Neural cell (in vitro differentiated cells): ENCODE results near the gene MAP2K1. TPM values are rescaled to one million over a fixed set of nuclear protein-coding genes. Genes with fewer than 3 reads are reported as not detected.

ENCODE experiments used
- H2AFZ ChIP-seq: fragments of 200-600, 300-800 bp; sonication (generic), shearing (Covaris generic); 2 replicates; pipeline ENCODE4 v1.6.0; 2014; ENCODE audit warnings: low read depth, mild to moderate bottlenecking, antibody characterized with exemption, low read length, moderate library complexity
- H3F3A ChIP-seq: fragments of 200-600 bp; shearing (Covaris generic); 2 replicates; pipeline ENCODE4 v1.6.1; 2016; ENCODE audit warnings: mild to moderate bottlenecking, moderate library complexity, mixed read lengths, antibody characterized with exemption, low read length; ENCODE audit not compliant: insufficient read depth, poor library complexity, severe bottlenecking
- H3K27ac ChIP-seq: fragments of 200-600, 300-800 bp; sonication (generic), shearing (Covaris generic); 2 replicates; pipeline ENCODE4 v1.5.1; 2014; ENCODE audit warnings: mild to moderate bottlenecking, low read length, moderate library complexity
- H3K27me3 ChIP-seq: fragments of 300-800, 200-600 bp; sonication (generic), shearing (Covaris generic); 2 replicates; pipeline ENCODE4 v1.6.0; 2014; ENCODE audit warnings: mild to moderate bottlenecking, low read depth, low read length, moderate library complexity; ENCODE audit not compliant: insufficient read depth
- H3K36me3 ChIP-seq: fragments of 300-800, 200-600 bp; sonication (generic), shearing (Covaris generic); 2 replicates; pipeline ENCODE4 v1.5.1; 2014; ENCODE audit warnings: mild to moderate bottlenecking, antibody characterized with exemption, low read length, moderate library complexity; ENCODE audit not compliant: insufficient read depth
- H3K4me2 ChIP-seq: fragments of 300-800, 200-600 bp; sonication (generic), shearing (Covaris generic); 2 replicates; pipeline ENCODE4 v1.6.0; 2014; ENCODE audit warnings: mild to moderate bottlenecking, low read length
- H3K4me3 ChIP-seq: fragments of 300-800, 200-600 bp; sonication (generic), shearing (Covaris generic); 2 replicates; pipeline ENCODE4 v1.5.1; 2014; ENCODE audit warnings: mild to moderate bottlenecking, low read length, moderate library complexity
- H3K79me2 ChIP-seq: fragments of 200-600 bp; shearing (Covaris generic); replicated peaks from 2 replicates; pipeline ENCODE4 v1.6.0; 2014; ENCODE audit warnings: mild to moderate bottlenecking, low read length, moderate library complexity; ENCODE audit not compliant: insufficient read depth
- H3K9ac ChIP-seq: fragments of 300-800, 200-600 bp; sonication (generic), shearing (Covaris generic); 2 replicates; pipeline ENCODE4 v1.6.1; 2016; ENCODE audit warnings: mild to moderate bottlenecking, low read length, mixed read lengths
- H3K9me2 ChIP-seq: fragments of 200-600 bp; shearing (Covaris generic); 2 replicates; pipeline ENCODE4 v1.6.1; 2016; ENCODE audit warnings: mild to moderate bottlenecking, low read length, mixed read lengths; ENCODE audit not compliant: insufficient read depth
- H3K9me3 ChIP-seq: fragments of 200-600, 300-800 bp; sonication (generic), shearing (Covaris generic); 2 replicates; pipeline ENCODE4 v1.6.1; 2016; ENCODE audit warnings: mild to moderate bottlenecking, mixed run types, low read length, moderate library complexity, mixed read lengths
- H4K20me1 ChIP-seq: fragments of 200-600 bp; shearing (Covaris generic); 2 replicates; pipeline ENCODE4 v1.6.1; 2016; ENCODE audit warnings: mild to moderate bottlenecking, mixed run types; ENCODE audit not compliant: insufficient read depth
- CTCF ChIP-seq: fragments of 450-650 bp; IDR thresholded peaks from 2 replicates; pipeline ENCODE4 v1.5.1; 2014; ENCODE audit warnings: antibody characterized with exemption, mild to moderate bottlenecking, moderate library complexity; ENCODE audit not compliant: poor library complexity, severe bottlenecking
- EP300 ChIP-seq: fragments of 450-650 bp; conservative IDR thresholded peaks from 2 replicates; pipeline ENCODE4 v1.6.1; 2014; ENCODE audit warnings: antibody characterized with exemption, mild to moderate bottlenecking, moderate library complexity; ENCODE audit not compliant: poor library complexity, severe bottlenecking
- EZH2 ChIP-seq: fragments of 200-600, 300-800 bp; shearing (Covaris generic), sonication (generic); IDR thresholded peaks from 2 replicates; pipeline ENCODE4 v1.6.1; 2014; ENCODE audit warnings: antibody characterized with exemption, low read length, borderline replicate concordance, mild to moderate bottlenecking; ENCODE audit not compliant: insufficient read depth, poor library complexity, severe bottlenecking
- MXI1 ChIP-seq: fragments of 450-650 bp; conservative IDR thresholded peaks from 2 replicates; pipeline ENCODE4 v1.6.1; 2014; ENCODE audit warnings: antibody characterized with exemption, mild to moderate bottlenecking; ENCODE audit not compliant: poor library complexity, severe bottlenecking
- POLR2AphosphoS5 ChIP-seq: IDR thresholded peaks from 2 replicates; pipeline ENCODE4 v1.6.1; 2012
- RAD21 ChIP-seq: fragments of 450-650 bp; conservative IDR thresholded peaks from 2 replicates; pipeline ENCODE4 v1.6.1; 2014; ENCODE audit warnings: antibody characterized with exemption, mild to moderate bottlenecking, moderate library complexity
- SMC3 ChIP-seq: fragments of 450-650 bp; conservative IDR thresholded peaks from 2 replicates; pipeline ENCODE4 v1.6.1; 2014; ENCODE audit warnings: antibody characterized with exemption, mild to moderate bottlenecking, moderate library complexity; ENCODE audit not compliant: poor library complexity
- TAF1 ChIP-seq: IDR thresholded peaks from 2 replicates; pipeline ENCODE4 v1.6.1; 2012; ENCODE audit warnings: low read depth
- polyA plus RNA-seq: library from polyadenylated mRNA; depleted of rRNA; stranded (reverse); fragments of >200 nt; gene quantifications from 2 replicates; pipeline ENCODE4 v1.2.3, GENCODE V29; 2014
- TF ChIP-seq, protein P1 (sequence below): IDR thresholded peaks from 2 replicates; pipeline ENCODE4 v1.6.1; 2012; ENCODE audit warnings: borderline replicate concordance

The MAP2K1 gene
- polyA plus RNA-seq, 1 donor from 2014 or later: 24.7 TPM

GRCh38 chr15:66394472-66394871 lies 7.8 kb downstream of the MAP2K1 start:
- H3K9ac ChIP-seq: no peak overlapping the region
- no peaks in the 10 kb centered on the region for H3F3A ChIP-seq
- no peaks in the 10 kb centered on the region for H4K20me1 ChIP-seq
- TF ChIP-seq MXI1: no peak
- TF ChIP-seq RAD21: no peak
- TF ChIP-seq EP300: no peak
- TF ChIP-seq TAF1: no peak
- TF ChIP-seq POLR2AphosphoS5: no peak
- no peak for TF ChIP-seq SMC3
- no peak for TF ChIP-seq CTCF
- TF ChIP-seq EZH2: no peak
- TF ChIP-seq, protein P1, sequence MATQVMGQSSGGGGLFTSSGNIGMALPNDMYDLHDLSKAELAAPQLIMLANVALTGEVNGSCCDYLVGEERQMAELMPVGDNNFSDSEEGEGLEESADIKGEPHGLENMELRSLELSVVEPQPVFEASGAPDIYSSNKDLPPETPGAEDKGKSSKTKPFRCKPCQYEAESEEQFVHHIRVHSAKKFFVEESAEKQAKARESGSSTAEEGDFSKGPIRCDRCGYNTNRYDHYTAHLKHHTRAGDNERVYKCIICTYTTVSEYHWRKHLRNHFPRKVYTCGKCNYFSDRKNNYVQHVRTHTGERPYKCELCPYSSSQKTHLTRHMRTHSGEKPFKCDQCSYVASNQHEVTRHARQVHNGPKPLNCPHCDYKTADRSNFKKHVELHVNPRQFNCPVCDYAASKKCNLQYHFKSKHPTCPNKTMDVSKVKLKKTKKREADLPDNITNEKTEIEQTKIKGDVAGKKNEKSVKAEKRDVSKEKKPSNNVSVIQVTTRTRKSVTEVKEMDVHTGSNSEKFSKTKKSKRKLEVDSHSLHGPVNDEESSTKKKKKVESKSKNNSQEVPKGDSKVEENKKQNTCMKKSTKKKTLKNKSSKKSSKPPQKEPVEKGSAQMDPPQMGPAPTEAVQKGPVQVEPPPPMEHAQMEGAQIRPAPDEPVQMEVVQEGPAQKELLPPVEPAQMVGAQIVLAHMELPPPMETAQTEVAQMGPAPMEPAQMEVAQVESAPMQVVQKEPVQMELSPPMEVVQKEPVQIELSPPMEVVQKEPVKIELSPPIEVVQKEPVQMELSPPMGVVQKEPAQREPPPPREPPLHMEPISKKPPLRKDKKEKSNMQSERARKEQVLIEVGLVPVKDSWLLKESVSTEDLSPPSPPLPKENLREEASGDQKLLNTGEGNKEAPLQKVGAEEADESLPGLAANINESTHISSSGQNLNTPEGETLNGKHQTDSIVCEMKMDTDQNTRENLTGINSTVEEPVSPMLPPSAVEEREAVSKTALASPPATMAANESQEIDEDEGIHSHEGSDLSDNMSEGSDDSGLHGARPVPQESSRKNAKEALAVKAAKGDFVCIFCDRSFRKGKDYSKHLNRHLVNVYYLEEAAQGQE: no peak
- H2AFZ ChIP-seq: no peak overlapping the region
- H3K27me3 ChIP-seq: no peaks in the 10 kb centered on the region
- peaks cover 15% of the 10 kb centered on the region for H3K79me2 ChIP-seq
- H3K27ac ChIP-seq: no peak overlapping the region
- H3K4me3 ChIP-seq: no peak overlapping the region
- no peaks in the 10 kb centered on the region for H3K9me2 ChIP-seq
- H3K36me3 ChIP-seq: no peaks in the 10 kb centered on the region
- no peak overlapping the region for H3K4me2 ChIP-seq
- no peaks in the 10 kb centered on the region for H3K9me3 ChIP-seq

- no peaks in the 10 kb centered on the region for H3K36me3 ChIP-seq
- H3K9me3 ChIP-seq: no peaks in the 10 kb centered on the region
- no peak overlapping the region for H3K4me2 ChIP-seq
- no peak overlapping the region for H3K9ac ChIP-seq
- H3K27ac ChIP-seq: no peak overlapping the region
- TF ChIP-seq SMC3 (no peak), CTCF (no peak), POLR2AphosphoS5 (no peak), RAD21 (no peak), MXI1 (no peak), TAF1 (no peak)
- TF ChIP-seq, protein P1: no peak
- H3K27me3 ChIP-seq: no peaks in the 10 kb centered on the region
- H3F3A ChIP-seq: no peaks in the 10 kb centered on the region
- peaks cover 15% of the 10 kb centered on the region for H3K79me2 ChIP-seq
- H4K20me1 ChIP-seq: no peaks in the 10 kb centered on the region
- no peaks in the 10 kb centered on the region for H3K9me2 ChIP-seq
- no peak overlapping the region for H3K4me3 ChIP-seq
- H2AFZ ChIP-seq: no peak overlapping the region
These were observed 8.2 kb downstream of the MAP2K1 start for GRCh38 chr15:66394915-66395314.
